GM19023 (cell line): ENCODE data around the gene DYNC2H1.

ENCODE experiments used
- ATAC-seq: cut with Tn5 transposase; IDR thresholded peaks from one replicate; pipeline ENCODE4 v1.9.1; 2021; ENCODE audit warnings: mild to moderate bottlenecking, moderate library complexity; ENCODE audit not compliant: unreplicated experiment

Gene DYNC2H1

GRCh38 chr11:103520792-103521191 lies 411.6 kb downstream of the DYNC2H1 start:
- ATAC-seq = no peak

- no peak for ATAC-seq
These were observed 415.8 kb downstream of the DYNC2H1 start for GRCh38 chr11:103525069-103525468.

GRCh38 chr11:103528046-103528445 lies 418.8 kb downstream of the DYNC2H1 start:
- no peak for ATAC-seq

GRCh38 chr11:103528596-103528995 lies 419.4 kb downstream of the DYNC2H1 start:
- no peak for ATAC-seq

- no peak for ATAC-seq
These were observed 420.0 kb downstream of the DYNC2H1 start for GRCh38 chr11:103529181-103529684.
